HepG2 (cell line): ENCODE data around the gene CACNA1I. TPM values are rescaled to one million over a fixed set of nuclear protein-coding genes. Genes with fewer than 3 reads are reported as not detected.

ENCODE experiments used
- CHD4 ChIP-seq: fragments of 200-600 bp; sonication (generic); IDR thresholded peaks from 2 replicates; pipeline ENCODE4 v1.7.0; 2017; ENCODE audit warnings: mild to moderate bottlenecking, low read length, borderline replicate concordance
- KIAA2018 ChIP-seq: sonication (generic); formaldehyde crosslinking; IDR thresholded peaks from 2 replicates; pipeline ENCODE4 v1.5.0; 2020; ENCODE audit warnings: mild to moderate bottlenecking, missing genetic modification reagents, borderline replicate concordance
- polyA plus RNA-seq, 8 experiments: library from polyadenylated mRNA; depleted of rRNA in 3 of 8; stranded (reverse) in 7 of 8; unstranded in 1 of 8; fragments of >200 nt; fragmentation: Illumina TruSeq in 4 of 8; extraction: Trizol in 4 of 8; gene quantifications; 2 replicates each; pipeline versions ENCODE4 v1.2.1 to v1.2.3, GENCODE V29; 2011 to 2016; ENCODE audit warnings: low read depth in 4 of 8, missing spikeins in 1 of 8, mixed read lengths in 1 of 8; ENCODE audit not compliant: insufficient read depth in 1 of 8
- total RNA-seq, 5 experiments: library from RNA; depleted of rRNA; stranded (reverse); fragments of >200 nt; fragmentation: Illumina TruSeq; extraction: Trizol; gene quantifications; 2 replicates each; pipeline ENCODE4 v1.2.3, GENCODE V29; 2016; ENCODE audit warnings: low read depth in 1 of 5

Gene CACNA1I
- total and polyA plus RNA-seq, 2 of the 13 experiments (the other 11 are each of a cell fraction or from before 2014, with no cell fraction given), result not detected

GRCh38 chr22:39738746-39739145, 168.2 kb downstream of the CACNA1I start (continued):
- no peak for TF ChIP-seq KIAA2018
- TF ChIP-seq CHD4, result no peak

Other genes with a start within 250 kb of the CACNA1I start
- gene SYNGR1, start 220.8 kb upstream of the CACNA1I start, total RNA-seq (2016; rRNA removed; fragmentation: Illumina TruSeq; extraction: Trizol), result 0.27 TPM in 1 of 2 replicates, not detected in the other
- gene SYNGR1, start 220.8 kb upstream of the CACNA1I start, polyA plus RNA-seq (2011; rRNA removed), result 2.7 and 3.3 TPM in 2 replicates
- gene TAB1, start 171.0 kb upstream of the CACNA1I start, total RNA-seq (2016; rRNA removed; fragmentation: Illumina TruSeq; extraction: Trizol), result 12.8 and 14.3 TPM in 2 replicates
- gene TAB1, start 171.0 kb upstream of the CACNA1I start, polyA plus RNA-seq (2011; rRNA removed), result 15.9 and 22.2 TPM in 2 replicates
- gene MGAT3, start 113.7 kb upstream of the CACNA1I start, total RNA-seq (2016; rRNA removed; fragmentation: Illumina TruSeq; extraction: Trizol), result 0.15 TPM in 1 of 2 replicates, not detected in the other
- 0.04 and 0.11 TPM in 2 replicates for gene MGAT3, start 113.7 kb upstream of the CACNA1I start, polyA plus RNA-seq (2011; rRNA removed)
- gene MIEF1, start 68.5 kb upstream of the CACNA1I start, total RNA-seq (2016; rRNA removed; fragmentation: Illumina TruSeq; extraction: Trizol), result 34.8 and 41.4 TPM in 2 replicates
- gene MIEF1, start 68.5 kb upstream of the CACNA1I start, polyA plus RNA-seq (2011; rRNA removed), result 21.7 and 22.3 TPM in 2 replicates
- 442 and 486 TPM in 2 replicates for gene ATF4, start 50.2 kb upstream of the CACNA1I start, total RNA-seq (2016; rRNA removed; fragmentation: Illumina TruSeq; extraction: Trizol)
- 1,157 and 1,297 TPM in 2 replicates for gene ATF4, start 50.2 kb upstream of the CACNA1I start, polyA plus RNA-seq (2011; rRNA removed)
- gene RPS19BP1, start 38.0 kb upstream of the CACNA1I start, total RNA-seq (2016; rRNA removed; fragmentation: Illumina TruSeq; extraction: Trizol), result 81.3 and 88.2 TPM in 2 replicates
- 44.3 and 47.8 TPM in 2 replicates for gene RPS19BP1, start 38.0 kb upstream of the CACNA1I start, polyA plus RNA-seq (2011; rRNA removed)